Left forelimb (tissue), 1 donor: ENCODE data around the gene CNOT6L.

Experiments
- DNase-seq: peaks from one replicate; pipeline ENCODE4 v3.0.0-alpha.2; 2018; ENCODE audit warnings: low spot score

The CNOT6L gene

DNA sequence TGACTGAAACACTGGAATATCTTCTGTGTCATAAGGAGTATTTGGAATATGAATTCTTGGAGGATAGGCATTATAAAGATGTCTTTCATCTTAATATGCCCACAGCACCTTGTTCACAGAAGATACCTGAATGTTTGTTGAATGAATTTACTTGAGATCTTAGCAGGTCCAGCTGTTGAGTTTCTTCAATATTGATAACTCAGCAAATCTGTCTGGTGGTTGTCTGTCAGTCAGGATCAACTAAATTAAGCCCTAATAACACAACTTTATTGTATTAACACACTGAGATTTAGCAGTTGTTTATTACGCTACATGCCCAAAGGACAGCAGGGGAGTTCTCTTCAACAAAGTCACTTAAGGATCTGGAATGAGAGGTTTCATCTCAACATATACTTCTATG, 106.5 kb downstream of the CNOT6L start:
- DNase-seq = no peak

DNA sequence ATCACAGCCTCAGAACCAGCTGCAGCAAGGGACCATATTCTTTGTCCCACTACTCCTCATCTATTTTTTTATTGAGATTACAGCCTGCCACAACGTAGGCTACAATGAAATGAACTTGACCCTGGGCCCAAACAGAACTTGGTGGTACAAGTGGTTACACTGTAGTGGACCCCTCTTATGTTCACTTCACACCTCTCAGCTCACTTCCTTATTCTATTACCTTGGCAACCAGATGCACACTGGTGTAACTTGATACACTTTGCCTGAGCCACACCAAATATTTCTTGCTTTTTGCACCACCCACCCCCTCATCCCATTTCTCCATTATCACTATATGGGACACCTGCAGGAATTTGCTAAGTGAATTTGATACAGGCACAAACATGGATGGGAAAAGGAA, 107.7 kb downstream of the CNOT6L start:
- no peak for DNase-seq

DNA sequence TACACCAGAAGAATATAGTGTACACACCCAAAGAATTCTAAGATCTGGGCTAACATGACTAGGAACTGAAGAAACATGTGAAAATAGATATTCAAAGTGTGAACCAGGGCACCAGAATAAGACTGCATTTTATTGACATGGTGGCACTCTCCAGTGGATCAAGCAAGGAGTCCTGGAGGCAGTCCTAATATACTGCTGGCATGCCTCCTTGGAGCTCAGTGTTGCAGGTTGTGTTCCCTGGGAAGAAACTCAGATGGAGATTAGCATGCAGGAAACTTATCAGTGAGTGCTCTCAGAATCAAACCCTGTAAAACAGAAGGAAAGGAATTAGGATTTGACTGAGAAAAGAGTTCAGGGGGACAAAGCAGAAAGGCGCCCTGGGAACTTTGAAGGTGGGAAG, 108.5 kb downstream of the CNOT6L start:
- DNase-seq = no peak

DNA sequence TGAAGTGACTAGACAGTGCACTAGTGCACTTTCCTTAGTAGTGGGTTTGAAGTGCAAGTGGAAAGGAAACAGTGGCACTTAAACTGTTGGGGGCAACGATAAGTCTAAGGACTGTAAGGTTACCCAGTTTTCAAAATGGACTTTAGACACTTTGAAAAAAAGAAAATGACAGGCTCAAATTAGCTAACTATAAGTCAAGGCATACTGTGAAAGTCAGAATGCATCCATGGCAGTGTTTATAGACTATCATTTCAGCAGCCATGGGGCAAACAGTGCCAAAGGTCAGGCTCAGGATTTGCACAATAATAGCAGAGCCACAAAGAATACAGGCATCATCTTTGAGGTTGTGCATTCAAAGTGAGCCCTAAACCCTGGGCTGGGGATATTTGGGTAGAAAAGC, 109.1 kb downstream of the CNOT6L start:
- DNase-seq = no peak

DNA sequence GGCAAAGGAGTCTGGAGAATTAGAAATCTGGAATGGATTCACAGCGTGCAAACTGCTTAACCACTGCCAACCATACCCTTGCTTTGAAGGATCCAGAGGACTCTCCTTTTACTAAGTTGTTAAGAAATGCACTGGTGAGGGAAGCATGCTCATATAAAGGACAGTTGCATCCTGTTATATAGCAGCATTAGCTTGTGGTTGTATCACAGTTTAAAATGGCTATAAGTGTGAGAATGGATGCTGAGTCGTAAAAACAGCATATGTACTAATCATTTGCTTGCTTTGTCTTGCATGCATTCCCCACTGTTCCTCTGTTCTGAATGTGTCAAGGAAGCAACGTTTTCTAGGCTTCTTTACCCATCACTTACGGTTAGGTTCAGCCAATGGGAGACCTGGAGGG, 112.5 kb downstream of the CNOT6L start:
- no peak for DNase-seq

DNA sequence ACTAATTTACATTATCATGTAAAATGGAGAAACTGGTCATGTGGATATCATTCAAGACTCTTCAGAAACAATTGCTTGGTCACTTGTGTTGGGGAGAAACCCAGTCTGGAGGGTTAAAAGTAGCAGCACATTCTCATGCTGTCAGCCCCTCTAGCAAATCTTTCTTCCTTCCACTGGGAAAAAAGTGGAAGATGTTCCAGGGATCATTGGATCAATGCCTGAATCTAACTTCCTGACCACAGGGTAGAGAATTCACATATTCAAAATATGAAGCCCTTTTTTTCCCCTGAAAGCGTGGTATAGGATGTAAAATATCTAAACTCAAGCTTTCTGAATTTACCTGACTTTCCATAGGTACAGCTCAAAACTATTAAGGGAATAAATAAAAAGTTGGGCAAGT, 115.5 kb downstream of the CNOT6L start:
- DNase-seq = no peak

DNA sequence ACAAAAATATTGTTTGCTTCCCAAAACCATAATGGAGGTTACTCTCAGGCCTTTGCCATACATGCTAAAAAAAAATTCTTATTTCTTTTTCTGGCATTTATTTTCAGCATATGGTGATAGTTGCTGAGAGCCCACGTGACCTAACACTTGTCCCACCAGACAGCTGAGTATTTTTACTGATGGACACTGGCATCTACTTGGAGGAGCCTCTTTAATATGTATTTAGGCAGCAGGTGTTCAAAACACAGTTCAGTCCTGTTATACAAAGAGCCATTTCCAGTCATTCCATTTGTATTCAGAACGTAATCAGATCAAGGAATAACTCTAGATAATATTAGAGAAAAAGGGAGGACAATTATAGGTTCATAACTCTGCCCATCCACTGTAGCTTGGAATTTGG, 118.0 kb downstream of the CNOT6L start:
- no peak for DNase-seq

DNA sequence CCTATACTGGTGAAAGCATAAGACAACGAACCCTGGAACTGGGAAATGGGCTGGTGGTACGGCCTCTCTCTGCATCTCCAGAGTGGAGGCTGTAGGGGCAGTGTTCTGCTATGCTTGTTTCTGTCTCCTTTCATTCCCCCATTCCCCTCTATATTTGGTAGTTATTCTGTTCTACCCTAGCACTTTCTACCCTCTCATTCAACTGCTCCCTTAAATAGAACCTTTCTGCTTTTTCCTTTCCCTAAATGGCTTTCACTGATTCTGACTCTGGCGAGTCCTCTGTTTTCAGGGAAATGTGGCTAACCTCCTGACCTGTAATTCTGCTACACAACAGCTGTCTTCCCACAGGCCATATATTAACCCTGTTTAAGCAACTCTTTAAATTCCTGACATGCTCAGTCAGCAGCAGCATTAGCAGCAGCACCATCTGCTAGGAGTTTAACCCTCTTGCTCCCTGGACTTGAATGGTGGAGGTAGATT, 119.4 kb downstream of the CNOT6L start:
- DNase-seq = no peak

DNA sequence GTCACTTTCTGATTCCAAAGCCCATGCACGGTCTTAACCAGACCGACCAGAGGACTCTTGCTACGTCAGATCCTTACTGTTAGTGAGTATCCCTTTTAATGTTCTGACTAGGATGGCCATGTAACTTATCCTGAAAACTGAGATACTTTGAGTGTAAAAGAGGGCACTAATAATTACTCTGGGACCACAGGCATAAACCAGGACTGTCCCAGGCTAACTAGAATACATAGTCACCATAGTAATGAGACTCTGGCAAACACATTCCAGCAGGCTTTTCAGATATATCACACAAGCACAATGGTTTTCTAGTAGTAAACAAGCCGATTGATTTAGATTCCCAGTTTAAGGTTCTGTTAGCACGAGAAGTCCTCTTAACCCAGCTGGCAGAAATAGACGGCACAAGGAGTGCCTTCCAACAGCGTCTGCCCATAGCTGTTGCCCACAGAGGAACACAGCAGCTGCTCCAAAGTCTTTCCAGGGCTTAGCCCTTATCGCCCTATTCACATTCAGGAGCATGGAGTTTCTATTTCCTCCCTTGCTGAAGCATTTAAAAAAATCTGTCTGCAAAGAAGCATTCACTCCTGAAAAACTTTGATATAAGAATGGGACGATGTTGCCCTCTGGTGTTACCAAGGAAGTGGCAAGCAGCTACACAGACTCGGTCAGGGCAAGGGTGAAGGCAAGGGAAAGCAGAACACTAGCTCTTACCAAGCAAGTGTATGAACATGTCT, 121.1 kb downstream of the CNOT6L start:
- no peak for DNase-seq

DNA sequence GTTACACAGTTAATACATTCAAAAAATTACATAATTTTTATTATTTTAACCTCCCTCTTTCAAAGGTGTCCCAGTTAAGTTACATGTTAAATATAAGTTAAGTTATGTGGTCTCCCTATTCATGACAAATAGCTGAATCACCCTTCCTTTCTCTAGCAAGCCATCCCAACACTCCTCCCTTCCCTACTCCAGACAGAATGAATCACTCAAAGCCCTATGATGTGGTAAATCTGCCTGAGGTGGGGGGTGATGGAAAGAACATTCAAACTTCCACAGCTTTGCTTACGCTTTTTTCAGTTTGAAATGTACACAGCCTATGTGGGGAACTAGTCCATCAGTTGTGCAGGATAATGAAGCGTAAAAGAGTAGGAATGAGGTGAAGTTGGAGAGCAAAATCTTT, 123.4 kb downstream of the CNOT6L start:
- DNase-seq = no peak

DNA sequence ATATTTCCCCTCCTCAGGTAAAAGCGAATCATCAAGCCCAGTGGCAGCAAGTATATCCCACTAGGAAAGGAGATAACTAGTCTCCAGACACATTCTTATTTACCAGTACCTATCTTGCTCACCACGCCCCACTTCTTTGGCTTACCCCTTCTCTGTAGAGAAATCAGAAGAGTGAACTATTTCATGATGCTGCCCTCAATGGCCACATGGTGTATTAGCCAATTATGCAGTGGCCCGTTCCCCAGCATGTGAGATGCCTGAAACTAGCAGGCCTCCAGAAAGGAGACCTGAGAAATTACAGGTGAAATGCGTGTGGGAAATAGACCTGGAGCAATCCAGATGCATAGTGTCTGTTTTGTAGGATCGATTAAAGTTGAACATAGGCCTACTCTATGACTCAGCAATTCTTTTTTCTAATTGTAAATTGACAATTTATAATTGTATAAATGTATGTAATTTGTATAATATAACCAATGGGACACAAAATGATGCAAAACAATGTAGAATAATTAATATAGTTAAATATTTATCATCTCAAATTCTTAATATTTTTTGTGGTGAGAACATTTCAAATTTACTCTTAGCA, 126.2 kb downstream of the CNOT6L start:
- no peak for DNase-seq

DNA sequence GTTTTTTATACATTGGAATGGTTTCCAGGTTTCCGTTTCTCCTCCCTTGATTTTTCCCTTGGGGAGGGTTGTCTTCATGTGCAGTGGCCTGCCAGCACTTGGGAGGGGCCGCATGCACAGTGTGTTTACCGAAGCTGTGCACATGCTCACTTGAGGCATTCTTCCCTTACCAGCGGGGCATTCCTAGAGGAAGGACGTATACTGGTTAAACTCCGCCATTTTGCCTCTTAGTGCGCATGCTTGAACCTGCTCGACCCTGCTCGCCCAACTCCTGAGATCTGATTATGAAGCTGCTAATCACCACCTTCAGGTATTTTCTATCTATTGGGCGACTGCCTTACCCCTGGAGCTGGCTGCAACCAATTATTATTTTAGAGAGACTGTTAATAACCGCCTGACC, 137.4 kb downstream of the CNOT6L start:
- DNase-seq = no peak

DNA sequence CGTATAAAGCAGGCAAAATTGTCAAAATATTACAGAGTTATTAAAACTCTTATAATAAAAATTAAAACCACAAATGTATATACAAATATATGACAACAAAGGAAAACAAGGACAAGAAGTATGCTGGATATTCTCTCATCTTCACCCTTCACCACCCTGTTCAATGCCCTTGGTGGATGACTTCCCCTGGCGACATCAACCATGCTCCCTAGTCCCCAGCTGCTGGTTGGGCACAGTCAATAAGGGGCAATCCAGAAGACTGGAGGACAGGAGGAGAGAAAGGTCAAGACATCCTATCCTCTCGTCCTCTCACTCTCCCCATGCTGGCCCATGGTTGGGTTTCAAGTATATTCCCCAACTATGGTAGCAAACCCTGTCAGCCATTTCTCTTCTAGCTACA, 142.3 kb downstream of the CNOT6L start:
- DNase-seq = no peak

DNA sequence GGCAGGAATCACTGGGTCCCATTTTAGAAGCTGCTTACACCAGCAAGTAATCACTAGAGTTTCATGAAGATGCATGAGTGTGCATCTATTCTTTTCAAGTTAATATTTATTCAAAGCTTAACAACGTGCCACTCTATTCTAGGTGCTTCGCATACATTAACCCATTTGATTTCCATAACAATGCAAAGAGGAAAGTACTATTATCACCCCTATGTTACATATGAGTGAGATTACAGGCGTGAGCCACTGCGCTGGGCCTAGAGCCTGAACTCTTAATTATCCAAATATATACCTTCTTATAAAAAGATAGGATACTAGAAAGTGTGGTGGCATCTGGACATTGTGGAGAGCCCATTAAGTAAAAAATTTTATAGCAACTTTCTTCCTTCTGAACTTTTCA, 148.1 kb downstream of the CNOT6L start:
- no peak for DNase-seq

DNA sequence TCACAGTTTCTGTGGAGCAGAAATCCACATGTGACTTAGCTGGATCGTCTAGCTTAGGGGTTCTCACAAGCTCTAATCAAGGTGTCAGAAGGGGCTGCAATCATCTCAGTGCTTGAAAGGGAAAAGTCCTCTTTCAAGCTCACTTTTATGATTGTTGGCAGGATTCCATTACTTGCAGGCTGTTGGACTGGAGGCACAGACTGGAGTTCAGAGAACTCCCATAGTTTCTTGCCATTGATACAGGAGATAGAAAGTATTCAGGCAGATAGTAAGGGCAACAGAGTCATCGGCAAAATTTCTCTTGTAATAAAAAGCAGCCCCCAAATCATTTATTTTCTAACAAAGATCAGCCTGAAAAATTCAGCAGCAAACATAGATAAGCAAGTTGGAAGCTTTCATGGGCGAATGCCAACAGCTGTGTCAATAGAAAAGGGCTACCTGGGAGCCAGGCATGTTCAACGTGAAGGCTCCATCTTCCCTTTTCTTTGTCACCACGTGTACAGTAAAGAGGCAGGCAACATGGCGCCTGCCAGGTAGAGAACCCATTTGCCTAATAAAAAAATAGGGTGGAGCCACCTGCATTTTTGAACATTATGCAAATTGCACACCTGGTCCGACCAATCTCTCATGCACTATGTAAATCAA, 149.1 kb downstream of the CNOT6L start:
- DNase-seq = no peak

DNA sequence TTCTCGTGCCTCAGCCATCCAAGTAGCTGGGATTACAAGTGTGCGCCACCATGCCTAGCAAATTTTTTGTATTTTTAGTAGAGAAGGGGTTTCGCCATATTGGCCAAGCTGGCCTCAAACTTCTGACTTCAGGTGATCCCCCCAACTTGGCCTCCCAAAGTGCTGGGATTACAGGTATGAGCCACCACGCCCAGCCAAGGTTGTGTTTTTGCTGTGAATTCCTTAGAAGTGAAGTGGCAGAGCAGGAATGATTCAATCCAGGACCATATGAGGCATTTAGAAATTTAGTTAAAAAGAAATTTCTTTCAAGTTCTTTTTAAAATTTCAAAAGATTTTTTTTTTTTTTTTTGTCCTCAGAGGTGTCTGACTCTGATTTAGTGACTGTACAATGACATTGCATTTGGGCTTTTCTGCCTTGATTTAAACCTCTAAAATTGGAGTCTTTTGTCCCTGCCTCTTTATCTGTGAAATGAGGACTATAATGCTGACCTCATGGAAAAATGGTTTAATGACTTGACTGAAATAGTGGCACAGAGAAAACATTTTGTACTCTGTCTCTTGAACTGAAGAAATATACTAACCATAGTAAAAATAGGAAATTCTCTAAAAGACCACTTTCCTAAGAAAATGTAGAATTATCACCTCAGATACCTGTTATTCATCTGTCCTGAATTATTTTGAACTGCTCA, 153.6 kb downstream of the CNOT6L start:
- no peak for DNase-seq
